ENCODE measurements around the gene NAPSA. TPM values are rescaled to one million over a fixed set of nuclear protein-coding genes. Genes with fewer than 3 reads are reported as not detected.

NAPSA gene
- total RNA-seq, 1 donor from 2014 or later, result 3.3 TPM

DNA sequence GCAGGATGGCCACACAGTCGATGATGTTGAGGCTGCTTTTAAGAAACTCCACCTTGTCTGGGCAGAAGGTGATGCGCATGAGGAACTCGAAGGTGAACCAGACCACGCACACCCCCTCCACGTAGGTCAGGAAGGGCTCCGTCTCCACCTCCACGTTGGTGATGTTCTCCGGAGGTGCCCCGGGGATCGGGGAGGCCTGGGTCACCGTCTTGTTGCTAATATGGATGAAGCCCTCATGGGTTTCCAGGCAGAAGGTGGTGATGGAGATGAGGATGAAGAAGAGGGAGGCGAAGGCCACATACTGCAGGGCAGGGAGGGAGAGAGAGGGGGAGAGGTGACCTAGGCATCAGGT lies 41.7 kb downstream of the NAPSA start:
- no peak for DNase-seq (ENCODE audit: low read depth)
- no peak for TF ChIP-seq CTCF (conservative IDR thresholded peaks at IDR 0.05; ENCODE audit: low read depth, low read length)
- no peak overlapping the region for H3K4me3 ChIP-seq (ENCODE audit: low read depth, low read length)

DNA sequence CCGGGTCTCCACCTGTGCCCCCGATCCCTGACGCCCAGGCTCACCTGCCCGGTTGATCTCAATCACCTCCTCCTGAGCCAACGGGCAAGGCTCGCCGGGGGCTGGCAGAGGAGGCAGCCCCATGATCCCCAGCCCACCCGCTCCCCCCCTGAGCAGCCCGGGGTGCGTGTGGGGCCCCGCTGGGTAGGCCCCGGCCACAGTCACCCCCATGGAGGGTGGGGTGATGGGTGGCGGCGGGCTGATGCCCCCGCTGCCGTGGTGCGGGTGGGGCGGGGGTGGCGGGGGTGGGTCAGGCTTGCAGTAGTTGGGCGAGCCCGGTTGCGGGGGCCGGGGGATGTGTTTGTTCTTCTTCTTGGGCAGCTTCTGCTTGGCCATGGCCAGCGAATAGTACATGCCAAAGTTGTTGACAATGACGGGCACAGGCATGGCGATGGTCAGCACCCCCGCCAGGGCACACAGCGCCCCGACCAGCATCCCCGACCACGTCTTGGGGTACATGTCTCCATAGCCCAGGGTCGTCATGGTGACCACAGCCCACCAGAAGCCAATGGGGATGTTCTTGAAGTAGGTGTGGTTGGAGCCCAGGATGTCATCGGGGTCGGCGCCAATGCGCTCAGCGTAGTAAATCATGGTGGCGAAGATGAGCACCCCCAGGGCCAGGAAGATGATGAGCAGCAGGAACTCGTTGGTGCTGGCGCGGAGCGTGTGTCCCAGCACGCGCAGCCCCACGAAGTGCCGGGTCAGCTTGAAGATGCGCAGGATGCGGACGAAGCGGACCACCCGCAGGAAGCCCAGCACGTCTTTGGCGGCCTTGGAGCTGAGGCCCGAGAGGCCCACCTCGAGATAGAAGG lies 42.3 kb downstream of the NAPSA start:
- DNase-seq (ENCODE audit: low read depth), result no peak
- TF ChIP-seq CTCF (conservative IDR thresholded peaks at IDR 0.05; ENCODE audit: low read depth, low read length), result no peak
- no peak overlapping the region for H3K4me3 ChIP-seq (ENCODE audit: low read depth, low read length)

DNA sequence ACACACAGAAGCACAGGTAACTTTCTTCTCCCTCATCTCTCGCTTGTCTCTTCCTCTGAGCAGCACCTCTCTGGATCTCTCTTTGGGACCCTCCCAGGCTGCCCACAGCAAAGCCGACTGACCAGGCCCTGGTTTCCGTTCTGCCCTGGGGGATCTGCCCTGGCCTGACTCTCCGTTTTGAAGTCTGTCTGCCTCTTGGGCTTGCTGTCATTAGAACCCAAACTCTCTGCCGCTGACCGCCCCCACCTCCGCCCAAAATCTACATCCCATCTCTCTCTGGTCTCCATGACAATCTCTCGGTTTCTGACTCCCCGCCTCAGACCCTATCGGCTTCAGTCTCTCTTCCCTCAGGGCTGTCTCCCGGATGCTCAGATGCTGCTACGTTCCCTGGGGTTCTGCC lies 43.2 kb downstream of the NAPSA start:
- no peak for TF ChIP-seq CTCF (conservative IDR thresholded peaks at IDR 0.05; ENCODE audit: low read depth, low read length)

GRCh38 chr19:50321831-50322230 lies 43.6 kb downstream of the NAPSA start:
- no peak for DNase-seq (ENCODE audit: low read depth)
- no peak for TF ChIP-seq CTCF (conservative IDR thresholded peaks at IDR 0.05; ENCODE audit: low read depth, low read length)
- H3K4me3 ChIP-seq (ENCODE audit: low read depth, low read length), result no peak overlapping the region

More for the DNA sequence above, 43.2 kb downstream of the NAPSA start:
- H3K4me3 ChIP-seq (ENCODE audit: low read depth, low read length), result no peak overlapping the region
- DNase-seq (ENCODE audit: low read depth), result no peak

- no peak for DNase-seq (ENCODE audit: low read depth)
- TF ChIP-seq CTCF (conservative IDR thresholded peaks at IDR 0.05; ENCODE audit: low read depth, low read length), result no peak
- no peak overlapping the region for H3K4me3 ChIP-seq (ENCODE audit: low read depth, low read length)
Measured at GRCh38 chr19:50320596-50320995, 44.8 kb downstream of the NAPSA start.

DNA sequence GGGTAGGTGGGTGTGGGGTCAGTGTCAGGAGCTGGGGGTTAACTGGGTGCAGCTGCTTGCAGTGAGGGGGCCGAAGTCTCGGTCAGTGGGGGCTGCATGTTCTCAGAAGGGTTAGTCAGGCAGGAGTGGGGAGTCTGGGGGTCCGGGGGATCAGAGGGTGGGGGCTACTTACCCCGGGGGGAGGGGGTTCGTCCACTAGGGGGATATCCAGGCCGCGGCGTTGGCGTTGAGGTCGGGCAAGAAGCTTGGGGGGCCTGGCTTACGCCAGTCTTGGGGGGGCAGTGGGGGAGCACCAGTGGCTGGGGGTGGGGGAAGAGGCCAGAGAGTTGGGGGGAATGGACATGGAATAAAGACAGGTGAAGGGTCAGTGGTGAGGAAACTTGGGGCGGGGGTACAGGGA lies 45.4 kb downstream of the NAPSA start:
- no peak for DNase-seq (ENCODE audit: low read depth)
- TF ChIP-seq CTCF (conservative IDR thresholded peaks at IDR 0.05; ENCODE audit: low read depth, low read length), result no peak
- H3K4me3 ChIP-seq (ENCODE audit: low read depth, low read length), result no peak overlapping the region

DNA sequence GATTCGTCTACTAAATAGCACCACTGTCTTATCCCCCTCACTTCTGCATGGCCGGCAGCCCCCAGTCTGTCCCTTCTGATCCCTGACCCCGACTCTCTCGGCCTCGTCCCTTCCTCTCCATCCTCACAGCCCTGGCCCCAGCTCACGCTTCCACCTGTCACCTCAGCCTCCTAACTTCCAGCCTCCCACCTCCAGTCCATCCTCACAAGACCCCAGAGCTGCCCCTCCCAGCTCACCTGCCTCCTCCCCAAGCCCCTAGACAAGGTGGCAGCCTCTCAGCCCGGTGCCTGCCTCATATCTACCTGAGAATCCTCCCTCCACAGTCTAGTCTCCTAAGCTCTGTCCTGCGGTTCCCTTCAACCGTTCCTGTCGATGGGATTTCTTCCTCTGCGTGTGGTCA lies 46.3 kb downstream of the NAPSA start:
- no peak for TF ChIP-seq CTCF (conservative IDR thresholded peaks at IDR 0.05; ENCODE audit: low read depth, low read length)
- DNase-seq (ENCODE audit: low read depth), result no peak

More for the DNA sequence above, 46.3 kb downstream of the NAPSA start:
- H3K4me3 ChIP-seq (ENCODE audit: low read depth, low read length), result no peak overlapping the region
